ENCODE measurements around the gene SRGN.

- no peak for TF ChIP-seq CTCF (IDR thresholded peaks at IDR 0.05)
- no peak for TF ChIP-seq POLR2A (IDR thresholded peaks at IDR 0.05)
Measured at GRCh38 chr10:69073736-69074364, 14.1 kb upstream of the SRGN start.

Measured in heart left ventricle (tissue), 13 donors.